Breast epithelium (tissue), 3 donors: ENCODE data around the gene SNX1.

Experiments
- CTCF ChIP-seq, 3 donors: fragments of 450-650 bp; IDR thresholded peaks; one replicate each; pipeline ENCODE4 v1.5.1; 2016 to 2017; ENCODE audit warnings: antibody characterized with exemption in 3 of 3, mild to moderate bottlenecking in 3 of 3, moderate library complexity in 3 of 3
- POLR2A ChIP-seq: fragments of 450-650 bp; IDR thresholded peaks from one replicate; pipeline ENCODE4 v1.6.1; 2016; ENCODE audit warnings: antibody characterized with exemption, mild to moderate bottlenecking, moderate library complexity

- no peak for TF ChIP-seq CTCF (IDR thresholded peaks at IDR 0.05)
- TF ChIP-seq POLR2A, result no peak
Measured at GRCh38 chr15:64185146-64185911, 89.5 kb downstream of the SNX1 start.
